HG03469 (cell line): Measurements from ENCODE around the gene USP7.

Source experiments
- ATAC-seq: cut with Tn5 transposase; IDR thresholded peaks from one replicate; pipeline ENCODE4 v1.9.1; 2021; ENCODE audit warnings: mild to moderate bottlenecking, moderate library complexity, moderate number of reproducible peaks; ENCODE audit not compliant: unreplicated experiment

The USP7 gene

GRCh38 chr16:8904018-8904430, 59.7 kb downstream of the USP7 start:
- no peak for ATAC-seq

GRCh38 chr16:8903004-8903403, 60.7 kb downstream of the USP7 start:
- ATAC-seq = no peak

- no peak for ATAC-seq
Observed at GRCh38 chr16:8901320-8901861, 62.3 kb downstream of the USP7 start.

GRCh38 chr16:8900343-8900742, 63.4 kb downstream of the USP7 start:
- ATAC-seq = no peak

- no peak for ATAC-seq
Observed at GRCh38 chr16:8899709-8900317, 63.9 kb downstream of the USP7 start.

- no peak for ATAC-seq
Observed at GRCh38 chr16:8898660-8899318, 64.9 kb downstream of the USP7 start.

- no peak for ATAC-seq
Observed at GRCh38 chr16:8894736-8895334, 68.9 kb downstream of the USP7 start.

GRCh38 chr16:8893976-8894690, 69.6 kb downstream of the USP7 start:
- ATAC-seq = no peak

- no peak for ATAC-seq
Observed at GRCh38 chr16:8893426-8893825, 70.3 kb downstream of the USP7 start.

- ATAC-seq = peak; percentile 9
Observed at GRCh38 chr16:8892101-8892575, 71.6 kb downstream of the USP7 start.

GRCh38 chr16:8890549-8890921, 73.2 kb downstream of the USP7 start:
- ATAC-seq = no peak

- ATAC-seq = no peak
Observed at GRCh38 chr16:8889893-8890548, 73.7 kb downstream of the USP7 start.

- ATAC-seq = no peak
Observed at GRCh38 chr16:8888951-8889892, 74.5 kb downstream of the USP7 start.

GRCh38 chr16:8887952-8888560, 75.7 kb downstream of the USP7 start:
- no peak for ATAC-seq

- ATAC-seq = no peak
Observed at GRCh38 chr16:8887431-8887765, 76.3 kb downstream of the USP7 start.

GRCh38 chr16:8886593-8887430, 76.9 kb downstream of the USP7 start:
- no peak for ATAC-seq

GRCh38 chr16:8885674-8886592, 77.8 kb downstream of the USP7 start:
- no peak for ATAC-seq
